Measurements from ENCODE around the gene DNAAF3.

DNAAF3 gene

GRCh38 chr19:55136399-55137102 is 29.9 kb downstream of the DNAAF3 start:
- no peaks in the 10 kb centered on the region for H3K36me3 ChIP-seq (ENCODE audit: control insufficient read depth in 2 of 2, insufficient read depth in 2 of 2, low read length in 2 of 2)
- no peak overlapping the region for H3K4me3 ChIP-seq (ENCODE audit: low read length in 2 of 2)
- H3K27ac ChIP-seq (ENCODE audit: low read depth in 2 of 2, low read length in 2 of 2) = no peak overlapping the region
- H3K4me1 ChIP-seq (ENCODE audit: control insufficient read depth in 2 of 2, insufficient read depth in 2 of 2, low read length in 2 of 2) = no peaks in the 10 kb centered on the region
- H3K9me3 ChIP-seq (ENCODE audit: control insufficient read depth in 2 of 2, low read length in 2 of 2) = no peaks in the 10 kb centered on the region
- peaks cover 3 to 4% of the 10 kb centered on the region in 2 donors for H3K27me3 ChIP-seq (ENCODE audit: control insufficient read depth in 2 of 2, insufficient read depth in 2 of 2, low read length in 2 of 2)
- no peak overlapping the region for H3K9ac ChIP-seq (ENCODE audit: low read depth in 1 of 2, low read length in 2 of 2)

GRCh38 chr19:55134736-55135135 is 31.7 kb downstream of the DNAAF3 start:
- Histone ChIP-seq H3K36me3 (ENCODE audit: control insufficient read depth in 2 of 2, insufficient read depth in 2 of 2, low read length in 2 of 2) (no peaks in the 10 kb centered on the region), H3K9me3 (ENCODE audit: control insufficient read depth in 2 of 2, low read length in 2 of 2) (no peaks in the 10 kb centered on the region), H3K4me3 (ENCODE audit: low read length in 2 of 2) (no peak overlapping the region), H3K4me1 (ENCODE audit: control insufficient read depth in 2 of 2, insufficient read depth in 2 of 2, low read length in 2 of 2) (no peaks in the 10 kb centered on the region), H3K9ac (ENCODE audit: low read depth in 1 of 2, low read length in 2 of 2) (no peak overlapping the region), H3K27me3 (ENCODE audit: control insufficient read depth in 2 of 2, insufficient read depth in 2 of 2, low read length in 2 of 2) (peaks cover 5 to 11% of the 10 kb centered on the region in 2 donors), H3K27ac (ENCODE audit: low read depth in 2 of 2, low read length in 2 of 2) (no peak overlapping the region)

GRCh38 chr19:55133639-55134444 is 32.6 kb downstream of the DNAAF3 start:
- H3K4me3 ChIP-seq (ENCODE audit: low read length in 2 of 2) = no peak overlapping the region
- H3K9me3 ChIP-seq (ENCODE audit: control insufficient read depth in 2 of 2, low read length in 2 of 2) = no peaks in the 10 kb centered on the region
- H3K27ac ChIP-seq (ENCODE audit: low read depth in 2 of 2, low read length in 2 of 2) = no peak overlapping the region
- peaks cover 5 to 11% of the 10 kb centered on the region in 2 donors for H3K27me3 ChIP-seq (ENCODE audit: control insufficient read depth in 2 of 2, insufficient read depth in 2 of 2, low read length in 2 of 2)
- H3K36me3 ChIP-seq (ENCODE audit: control insufficient read depth in 2 of 2, insufficient read depth in 2 of 2, low read length in 2 of 2) = no peaks in the 10 kb centered on the region
- H3K4me1 ChIP-seq (ENCODE audit: control insufficient read depth in 2 of 2, insufficient read depth in 2 of 2, low read length in 2 of 2) = no peaks in the 10 kb centered on the region
- H3K9ac ChIP-seq (ENCODE audit: low read depth in 1 of 2, low read length in 2 of 2) = no peak overlapping the region

GRCh38 chr19:55132453-55133129 is 33.8 kb downstream of the DNAAF3 start:
- no peak overlapping the region for H3K4me3 ChIP-seq (ENCODE audit: low read length in 2 of 2)
- no peaks in the 10 kb centered on the region for H3K36me3 ChIP-seq (ENCODE audit: control insufficient read depth in 2 of 2, insufficient read depth in 2 of 2, low read length in 2 of 2)
- H3K4me1 ChIP-seq (ENCODE audit: control insufficient read depth in 2 of 2, insufficient read depth in 2 of 2, low read length in 2 of 2) = no peaks in the 10 kb centered on the region
- H3K9ac ChIP-seq (ENCODE audit: low read depth in 1 of 2, low read length in 2 of 2) = no peak overlapping the region
- H3K27ac ChIP-seq (ENCODE audit: low read depth in 2 of 2, low read length in 2 of 2) = no peak overlapping the region
- peaks cover 5 to 11% of the 10 kb centered on the region in 2 donors for H3K27me3 ChIP-seq (ENCODE audit: control insufficient read depth in 2 of 2, insufficient read depth in 2 of 2, low read length in 2 of 2)
- no peaks in the 10 kb centered on the region for H3K9me3 ChIP-seq (ENCODE audit: control insufficient read depth in 2 of 2, low read length in 2 of 2)

- H3K36me3 ChIP-seq (ENCODE audit: control insufficient read depth in 2 of 2, insufficient read depth in 2 of 2, low read length in 2 of 2) = no peaks in the 10 kb centered on the region
- H3K4me1 ChIP-seq (ENCODE audit: control insufficient read depth in 2 of 2, insufficient read depth in 2 of 2, low read length in 2 of 2) = no peaks in the 10 kb centered on the region
- H3K4me3 ChIP-seq (ENCODE audit: low read length in 2 of 2) = no peak overlapping the region
- H3K27me3 ChIP-seq (ENCODE audit: control insufficient read depth in 2 of 2, insufficient read depth in 2 of 2, low read length in 2 of 2) = peaks cover 5 to 11% of the 10 kb centered on the region in 2 donors
- no peak overlapping the region for H3K27ac ChIP-seq (ENCODE audit: low read depth in 2 of 2, low read length in 2 of 2)
- no peak overlapping the region for H3K9ac ChIP-seq (ENCODE audit: low read depth in 1 of 2, low read length in 2 of 2)
- no peaks in the 10 kb centered on the region for H3K9me3 ChIP-seq (ENCODE audit: control insufficient read depth in 2 of 2, low read length in 2 of 2)
Measured at GRCh38 chr19:55131421-55131820, 35.0 kb downstream of the DNAAF3 start.

GRCh38 chr19:55119053-55119452 is 47.4 kb downstream of the DNAAF3 start:
- Histone ChIP-seq H3K36me3 (ENCODE audit: control insufficient read depth in 2 of 2, insufficient read depth in 2 of 2, low read length in 2 of 2) (no peaks in the 10 kb centered on the region), H3K9ac (ENCODE audit: low read depth in 1 of 2, low read length in 2 of 2) (no peak overlapping the region), H3K27ac (ENCODE audit: low read depth in 2 of 2, low read length in 2 of 2) (no peak overlapping the region), H3K4me3 (ENCODE audit: low read length in 2 of 2) (no peak overlapping the region), H3K27me3 (ENCODE audit: control insufficient read depth in 2 of 2, insufficient read depth in 2 of 2, low read length in 2 of 2) (no peaks in the 10 kb centered on the region), H3K9me3 (ENCODE audit: control insufficient read depth in 2 of 2, low read length in 2 of 2) (no peaks in the 10 kb centered on the region), H3K4me1 (ENCODE audit: control insufficient read depth in 2 of 2, insufficient read depth in 2 of 2, low read length in 2 of 2) (peaks cover 16 to 22% of the 10 kb centered on the region in 2 donors)

GRCh38 chr19:55118401-55118991 is 47.9 kb downstream of the DNAAF3 start:
- Histone ChIP-seq H3K4me1 (ENCODE audit: control insufficient read depth in 2 of 2, insufficient read depth in 2 of 2, low read length in 2 of 2) (peaks cover 16 to 22% of the 10 kb centered on the region in 2 donors), H3K36me3 (ENCODE audit: control insufficient read depth in 2 of 2, insufficient read depth in 2 of 2, low read length in 2 of 2) (no peaks in the 10 kb centered on the region), H3K27me3 (ENCODE audit: control insufficient read depth in 2 of 2, insufficient read depth in 2 of 2, low read length in 2 of 2) (no peaks in the 10 kb centered on the region), H3K4me3 (ENCODE audit: low read length in 2 of 2) (peak overlapping the region; percentile 80 to 87), H3K9ac (ENCODE audit: low read depth in 1 of 2, low read length in 2 of 2) (peak overlapping the region; percentile 32 to 70), H3K9me3 (ENCODE audit: control insufficient read depth in 2 of 2, low read length in 2 of 2) (no peaks in the 10 kb centered on the region), H3K27ac (ENCODE audit: low read depth in 2 of 2, low read length in 2 of 2) (no peak overlapping the region)

GRCh38 chr19:55117663-55118391 is 48.6 kb downstream of the DNAAF3 start:
- Histone ChIP-seq H3K36me3 (ENCODE audit: control insufficient read depth in 2 of 2, insufficient read depth in 2 of 2, low read length in 2 of 2) (no peaks in the 10 kb centered on the region), H3K9ac (ENCODE audit: low read depth in 1 of 2, low read length in 2 of 2) (peak overlapping the region; percentile 70 to 79), H3K4me1 (ENCODE audit: control insufficient read depth in 2 of 2, insufficient read depth in 2 of 2, low read length in 2 of 2) (peaks cover 21 to 25% of the 10 kb centered on the region in 2 donors), H3K9me3 (ENCODE audit: control insufficient read depth in 2 of 2, low read length in 2 of 2) (no peaks in the 10 kb centered on the region), H3K27me3 (ENCODE audit: control insufficient read depth in 2 of 2, insufficient read depth in 2 of 2, low read length in 2 of 2) (no peaks in the 10 kb centered on the region), H3K27ac (ENCODE audit: low read depth in 2 of 2, low read length in 2 of 2) (peak overlapping the region; percentile 61 to 71), H3K4me3 (ENCODE audit: low read length in 2 of 2) (peak overlapping the region; percentile 80 to 87)

- Histone ChIP-seq H3K9ac (ENCODE audit: low read depth in 1 of 2, low read length in 2 of 2) (peak within 1 kb of the TSS; percentile 85), H3K36me3 (ENCODE audit: control insufficient read depth in 2 of 2, insufficient read depth in 2 of 2, low read length in 2 of 2) (peaks cover 0 to 4% of the 10 kb centered on the region in 2 donors), H3K27ac (ENCODE audit: low read depth in 2 of 2, low read length in 2 of 2) (peak within 1 kb of the TSS; percentile 71 to 85), H3K27me3 (ENCODE audit: control insufficient read depth in 2 of 2, insufficient read depth in 2 of 2, low read length in 2 of 2) (no peaks in the 10 kb centered on the region), H3K4me3 (ENCODE audit: low read length in 2 of 2) (peak within 1 kb of the TSS; percentile 85 to 89), H3K9me3 (ENCODE audit: control insufficient read depth in 2 of 2, low read length in 2 of 2) (no peaks in the 10 kb centered on the region), H3K4me1 (ENCODE audit: control insufficient read depth in 2 of 2, insufficient read depth in 2 of 2, low read length in 2 of 2) (peaks cover 22 to 25% of the 10 kb centered on the region in 2 donors)
Measured at GRCh38 chr19:55116859-55117662, 49.4 kb downstream of the DNAAF3 start, which contains the start of gene PPP1R12C. Gene PPP1R12C, minus strand, starts transcription at chr19:55117637. Its CDS starts 94 bp downstream, at chr19:55117543.
